Gastroesophageal sphincter (tissue), 3 donors: ENCODE measurements around the gene KCNMA1.

Experiments used
- CTCF ChIP-seq, 4 experiments: fragments of 200-600 bp in 2 of 4; fragments of 450-650 bp in 2 of 4; sonication (generic) in 1 of 4; IDR thresholded peaks; one replicate each; pipeline ENCODE4 v1.5.1; 2017 to 2019; ENCODE audit warnings: antibody characterized with exemption in 4 of 4, mild to moderate bottlenecking in 2 of 4, moderate library complexity in 2 of 4
- EP300 ChIP-seq: sonication (generic); formaldehyde crosslinking; IDR thresholded peaks from one replicate; pipeline ENCODE4 v1.6.1; 2017; ENCODE audit warnings: antibody characterized with exemption, mild to moderate bottlenecking
- POLR2A ChIP-seq, 2 donors: fragments of 450-650 bp; IDR thresholded peaks; one replicate each; pipeline ENCODE4 v1.6.1; 2017; ENCODE audit warnings: antibody characterized with exemption in 2 of 2, mild to moderate bottlenecking in 2 of 2, moderate library complexity in 1 of 2
- POLR2AphosphoS5 ChIP-seq: sonication (generic); formaldehyde crosslinking; IDR thresholded peaks from one replicate; pipeline ENCODE4 v1.6.1; 2017; ENCODE audit warnings: antibody characterized with exemption

GRCh38 chr10:77027141-77027540 is 610.5 kb downstream of the KCNMA1 start:
- no peak for TF ChIP-seq POLR2A (IDR thresholded peaks at IDR 0.05)
- no peak for TF ChIP-seq CTCF (IDR thresholded peaks at IDR 0.05)
- no peak for TF ChIP-seq POLR2AphosphoS5
- no peak for TF ChIP-seq EP300
